ENCODE results near the gene CETP.
"Not testable (repeated sequence)": the region's sequence is repeated elsewhere in the genome, so short reads cannot be mapped to it uniquely, and the experiment has no call there.

Gene CETP

DNA sequence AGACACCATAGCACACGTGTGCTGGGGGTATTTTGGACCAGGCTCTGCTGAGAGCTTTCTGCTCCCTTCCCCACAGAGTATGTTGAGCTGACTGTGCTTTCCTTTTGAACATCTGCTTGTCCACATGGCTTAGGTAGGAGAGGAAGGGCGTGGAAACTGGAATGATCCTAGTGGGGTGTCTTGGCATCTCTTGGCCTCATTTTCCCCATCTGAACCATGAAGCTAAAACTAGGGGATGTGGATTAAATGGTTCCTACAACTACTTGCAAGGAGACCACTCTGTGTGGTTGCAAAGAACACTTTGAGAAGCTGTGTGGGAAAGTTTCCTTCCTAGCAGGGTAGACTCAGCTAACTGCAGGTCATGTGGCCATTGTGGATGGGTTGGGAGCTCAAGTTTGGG is 20.9 kb downstream of the CETP start:
- H3K4me3 ChIP-seq (ENCODE audit: low read length), result no peak overlapping the region
- no peak for DNase-seq (ENCODE audit: low read depth)
- TF ChIP-seq CTCF (IDR thresholded peaks at IDR 0.05; ENCODE audit: insufficient read depth, low read depth, low read length, missing control alignments), result no peak

GRCh38 chr16:56983211-56983751 is 21.5 kb downstream of the CETP start:
- TF ChIP-seq CTCF (IDR thresholded peaks at IDR 0.05; ENCODE audit: insufficient read depth, low read depth, low read length, missing control alignments), result no peak
- no peak for DNase-seq (ENCODE audit: low read depth)
- H3K4me3 ChIP-seq (ENCODE audit: low read length), result no peak overlapping the region

- no peak for TF ChIP-seq CTCF (IDR thresholded peaks at IDR 0.05; ENCODE audit: insufficient read depth, low read depth, low read length, missing control alignments)
- DNase-seq (ENCODE audit: low read depth), result peak; percentile 18
- H3K4me3 ChIP-seq (ENCODE audit: low read length), result no peak overlapping the region
These were observed 22.9 kb downstream of the CETP start for GRCh38 chr16:56984639-56985038.

DNA sequence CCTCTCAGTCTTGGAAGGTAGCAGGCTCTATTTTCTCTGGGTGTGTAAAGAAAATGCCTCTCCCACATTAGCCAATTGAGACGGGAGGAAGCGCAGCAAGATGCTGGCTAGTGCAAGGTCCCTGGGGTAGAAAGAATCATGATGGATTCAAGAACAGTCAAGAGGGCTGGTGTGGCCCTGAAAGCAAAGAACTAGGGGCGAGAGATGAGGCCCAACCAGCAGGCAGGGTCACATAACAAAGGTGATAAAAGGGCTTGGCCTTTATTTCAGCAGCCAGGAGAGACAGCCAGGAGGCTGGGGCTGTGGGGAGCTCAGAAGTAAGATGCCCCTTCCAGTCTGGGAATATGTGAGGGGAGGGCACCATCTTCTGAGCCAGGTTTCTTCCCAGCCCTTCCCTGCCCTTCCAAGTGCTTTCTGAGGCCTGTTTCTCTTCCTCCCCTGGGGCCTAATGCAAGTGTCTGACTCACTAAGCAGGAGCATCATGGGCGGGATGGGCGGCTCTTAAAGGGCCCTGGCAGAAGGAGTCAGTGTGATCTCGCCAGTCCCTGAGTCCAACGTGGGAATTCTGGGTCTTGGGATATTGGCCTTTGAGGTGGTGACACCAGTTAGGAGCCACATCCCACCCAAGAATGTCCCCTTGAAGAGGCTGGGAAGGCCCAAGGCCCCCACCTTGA is 23.7 kb downstream of the CETP start:
- TF ChIP-seq CTCF (IDR thresholded peaks at IDR 0.05; ENCODE audit: insufficient read depth, low read depth, low read length, missing control alignments), result no peak
- DNase-seq (ENCODE audit: low read depth), result peak; percentile 91
- no peak overlapping the region for H3K4me3 ChIP-seq (ENCODE audit: low read length)

GRCh38 chr16:56985962-56986360 is 24.2 kb downstream of the CETP start:
- no peak for DNase-seq (ENCODE audit: low read depth)
- no peak overlapping the region for H3K4me3 ChIP-seq (ENCODE audit: low read length)
- no peak for TF ChIP-seq CTCF (IDR thresholded peaks at IDR 0.05; ENCODE audit: insufficient read depth, low read depth, low read length, missing control alignments)

- no peak for DNase-seq (ENCODE audit: low read depth)
- H3K4me3 ChIP-seq (ENCODE audit: low read length), result no peak overlapping the region
- no peak for TF ChIP-seq CTCF (IDR thresholded peaks at IDR 0.05; ENCODE audit: insufficient read depth, low read depth, low read length, missing control alignments)
These were observed 24.6 kb downstream of the CETP start for GRCh38 chr16:56986361-56986760.

- not testable (repeated sequence) for H3K4me3 ChIP-seq (ENCODE audit: low read length); DNase-seq (ENCODE audit: low read depth)
These were observed 25.2 kb downstream of the CETP start for GRCh38 chr16:56986908-56987307.
